Ureter (tissue), 1 donor: ENCODE results near the gene HMGCL. TPM values are rescaled to one million over a fixed set of nuclear protein-coding genes. Genes with fewer than 3 reads are reported as not detected.
A peak's percentile ranks its signal among the peaks of the same experiment; 100 is the strongest.
"Not testable (repeated sequence)": the region's sequence is repeated elsewhere in the genome, so short reads cannot be mapped to it uniquely, and the experiment has no call there.

Source experiments
- DNase-seq: peaks from one replicate; pipeline ENCODE4 v3.0.0-alpha.2; 2020; ENCODE audit warnings: low spot score
- total RNA-seq: library from RNA; stranded (reverse); gene quantifications from one replicate; pipeline ENCODE4 v1.2.4, GENCODE V29; 2023
- donor health status: DM: yes; HTN: yes; CAD: no.

HMGCL gene
- total RNA-seq, 1 donor from 2014 or later = 54.1 TPM

DNA sequence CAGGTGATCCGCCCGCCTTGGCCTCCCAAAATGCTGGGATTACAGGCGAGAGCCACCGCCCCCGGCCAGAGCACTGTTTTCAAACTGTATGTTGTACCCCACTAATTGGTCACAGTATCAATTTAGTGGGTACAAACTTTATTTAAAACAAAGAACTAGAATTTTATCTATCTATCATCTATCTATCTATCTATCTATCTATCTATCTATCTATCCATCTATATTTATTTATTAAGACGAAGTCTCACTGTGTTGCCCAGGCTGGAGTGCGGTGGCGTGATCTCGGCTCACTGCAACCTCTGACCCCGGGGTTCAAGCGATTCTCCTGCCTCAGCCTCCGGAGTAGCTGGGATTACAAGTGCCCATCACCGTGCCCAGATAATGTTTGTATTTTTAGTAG lies 1.4 kb upstream of the HMGCL start:
- not testable (repeated sequence) for DNase-seq

DNA sequence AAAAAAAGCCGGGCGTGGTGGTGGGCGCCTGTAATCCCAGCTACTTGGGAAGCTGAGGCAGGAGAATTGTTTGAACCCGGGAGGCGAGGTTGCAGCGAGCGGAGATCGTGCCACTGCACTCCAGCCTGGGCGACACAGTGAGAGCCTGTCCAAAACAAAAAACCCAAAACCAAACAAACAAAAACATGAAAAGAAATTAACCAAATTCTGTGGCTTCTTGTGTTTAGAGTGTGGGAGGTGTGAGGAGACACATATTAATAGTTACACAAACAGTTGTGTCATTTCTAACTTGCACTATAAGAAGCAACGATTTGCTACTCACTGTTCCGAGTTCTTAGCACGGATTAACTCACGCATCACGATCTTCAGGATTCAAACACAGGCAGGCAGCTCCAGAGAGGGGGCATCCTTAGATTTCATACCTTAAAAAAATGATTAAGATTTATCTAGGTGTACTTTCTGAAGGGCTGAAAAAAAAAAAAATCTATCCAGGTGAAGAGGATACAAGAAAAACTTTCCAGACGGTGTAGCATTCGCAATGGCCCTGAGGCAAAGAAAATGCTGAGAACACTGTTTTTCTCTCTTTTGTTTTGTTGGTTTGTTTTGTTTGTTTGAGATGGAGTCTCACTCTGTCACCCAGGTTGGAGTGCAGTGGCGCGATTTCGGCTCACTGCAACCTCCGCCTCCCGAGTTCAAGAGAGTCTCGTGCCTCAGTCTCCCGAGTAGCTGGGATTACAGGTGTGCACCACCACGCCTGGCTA lies 713 bp upstream of the HMGCL start:
- no peak for DNase-seq

DNA sequence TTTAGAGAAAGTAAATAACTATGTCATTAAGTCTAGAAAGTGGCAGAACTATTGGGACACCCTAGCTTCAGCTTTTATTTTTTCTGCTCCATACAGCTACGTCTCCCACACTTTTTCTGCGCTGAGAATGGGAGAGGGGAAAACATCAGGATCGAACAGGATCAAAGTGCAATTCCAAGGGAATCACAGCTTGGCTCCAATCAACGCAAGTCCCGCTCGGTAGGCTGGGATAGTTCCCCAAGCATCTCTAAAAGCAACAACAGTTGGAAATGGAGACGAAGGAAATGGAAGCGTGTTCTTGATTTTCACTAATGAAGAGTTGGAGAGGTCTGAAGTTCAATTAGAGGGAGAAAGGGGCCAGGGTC lies 536 bp downstream of the HMGCL start:
- no peak for DNase-seq

DNA sequence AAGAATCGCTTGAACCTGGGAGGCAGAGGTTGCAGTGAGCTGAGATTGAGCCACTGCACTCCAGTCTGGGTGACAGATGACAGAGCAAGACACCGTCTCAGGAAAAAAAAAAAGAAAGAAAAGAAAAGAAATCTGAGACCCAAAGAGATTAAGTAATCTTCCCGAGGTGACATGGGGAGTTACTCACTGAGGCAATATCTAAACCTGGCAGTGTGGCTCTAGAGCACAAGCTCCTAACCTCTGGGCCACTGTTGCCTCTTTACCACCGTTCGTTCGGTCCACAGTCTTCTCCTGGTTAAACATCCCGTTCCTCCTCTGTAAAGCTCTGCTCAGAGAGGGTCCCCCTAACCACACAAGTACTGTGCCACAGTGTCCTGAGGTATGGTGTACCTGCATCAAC lies 1.5 kb downstream of the HMGCL start:
- DNase-seq = no peak

DNA sequence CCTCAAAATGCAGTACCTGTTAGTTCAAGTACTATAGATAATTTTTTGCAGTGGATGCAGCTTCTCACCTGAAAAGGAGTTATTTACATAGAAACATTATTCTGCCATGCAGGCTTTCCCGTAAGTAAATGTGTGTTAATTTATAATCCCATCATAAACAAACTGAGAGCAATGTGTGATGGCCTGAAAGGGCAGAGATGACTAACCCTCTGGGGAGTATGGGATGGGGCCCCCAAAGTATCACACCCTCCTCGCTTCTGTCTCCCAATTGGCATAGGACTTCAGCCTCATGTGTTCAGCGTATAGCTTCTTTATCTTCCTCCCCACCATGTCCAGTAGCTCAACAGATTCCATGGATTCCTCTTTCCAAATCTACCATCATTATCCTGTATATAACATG lies 7.6 kb downstream of the HMGCL start:
- DNase-seq = no peak

DNA sequence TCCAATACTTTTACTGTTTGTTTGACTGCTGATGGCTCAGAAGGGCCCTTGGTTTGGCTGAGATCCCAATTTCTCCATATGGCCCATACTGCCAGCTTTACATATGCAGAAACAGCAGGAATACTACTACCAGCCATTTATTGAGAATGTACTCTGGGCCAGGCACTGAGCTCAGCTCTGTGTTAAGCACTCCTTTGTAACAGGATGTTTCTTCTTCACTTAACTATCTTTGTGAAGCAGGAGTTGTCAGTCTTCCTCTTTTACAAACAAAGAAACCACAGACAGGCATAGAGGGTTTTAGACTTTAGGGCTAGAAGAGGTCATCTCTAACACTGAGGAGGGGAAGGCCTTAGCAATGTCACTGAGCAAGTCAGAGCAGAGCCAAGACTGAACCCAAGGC lies 8.3 kb downstream of the HMGCL start:
- no peak for DNase-seq

GRCh38 chr1:23816361-23816760 lies 8.9 kb downstream of the HMGCL start:
- DNase-seq = no peak

GRCh38 chr1:23814016-23814415 lies 11.2 kb downstream of the HMGCL start:
- DNase-seq = no peak

DNA sequence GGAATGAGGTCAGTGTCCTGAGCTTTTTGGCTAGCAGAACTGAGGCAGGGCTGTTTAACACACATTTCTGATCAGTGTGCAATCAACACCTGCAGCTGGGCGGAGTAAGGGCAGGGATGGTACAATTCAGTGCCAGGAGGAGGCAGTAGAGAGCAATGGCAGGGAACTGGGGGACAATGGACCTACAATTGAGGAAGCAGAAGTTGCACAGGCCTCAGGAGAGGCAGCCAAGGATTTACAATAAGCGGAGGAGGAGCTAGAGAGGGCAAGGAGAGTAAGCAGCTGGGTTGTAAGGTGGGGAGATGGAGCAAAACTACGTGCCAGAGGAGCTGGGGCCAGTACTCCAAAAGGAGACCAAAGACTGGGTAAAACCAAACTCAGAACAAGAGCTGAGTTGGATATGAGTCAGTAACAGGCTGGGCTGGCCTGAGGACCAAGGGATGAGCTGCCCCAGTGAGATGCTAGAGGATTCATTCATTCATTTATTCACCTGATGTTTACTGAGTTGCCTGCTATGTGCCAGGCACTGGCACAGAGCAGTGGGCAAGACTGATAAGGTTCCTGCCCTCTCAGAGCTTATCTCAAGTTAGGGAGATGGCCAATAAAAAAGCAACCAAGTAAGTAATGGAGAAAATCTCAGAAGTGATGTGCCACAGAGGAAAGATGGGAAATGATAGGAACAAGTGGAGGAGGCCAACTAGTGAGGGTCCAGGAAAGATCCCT lies 14.2 kb downstream of the HMGCL start:
- no peak for DNase-seq

GRCh38 chr1:23809751-23810171 lies 15.5 kb downstream of the HMGCL start:
- DNase-seq = peak; percentile 83

- no peak for DNase-seq
These were observed 17.8 kb downstream of the HMGCL start for GRCh38 chr1:23807453-23807852.

GRCh38 chr1:23806280-23806679 lies 18.9 kb downstream of the HMGCL start:
- no peak for DNase-seq

- no peak for DNase-seq
These were observed 20.2 kb downstream of the HMGCL start for GRCh38 chr1:23805025-23805424.

DNA sequence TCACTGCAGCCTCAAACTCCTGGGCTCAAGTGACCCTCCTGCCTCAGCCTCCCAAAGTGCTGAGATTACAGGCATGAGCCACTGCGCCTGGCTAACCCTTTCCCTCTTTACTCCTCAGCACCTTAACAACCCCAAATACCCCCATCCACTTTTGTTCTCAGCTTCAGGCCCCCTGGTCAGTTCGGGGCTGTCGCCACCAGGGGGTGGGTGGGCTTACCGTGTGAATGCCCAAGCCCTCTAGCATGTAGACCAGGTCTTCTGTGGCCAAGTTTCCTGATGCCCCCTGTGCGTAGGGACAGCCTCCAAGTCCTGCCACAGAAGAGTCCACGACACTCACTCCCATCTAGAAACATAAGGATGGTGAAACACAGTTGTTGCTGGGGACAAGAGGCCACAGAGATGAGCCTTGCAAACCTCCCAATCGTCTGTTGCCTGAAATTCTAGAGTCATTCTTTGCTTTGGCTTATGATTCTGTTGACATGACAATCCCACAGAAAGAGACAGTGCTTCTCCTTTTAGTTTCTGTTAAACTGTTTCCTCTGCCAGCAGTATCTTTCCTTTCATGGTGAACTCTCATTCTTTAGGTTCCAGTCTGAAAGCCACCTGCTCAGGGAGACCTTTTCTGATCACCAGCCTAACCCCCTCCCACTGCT lies 20.9 kb downstream of the HMGCL start:
- no peak for DNase-seq

- no peak for DNase-seq
These were observed 21.6 kb downstream of the HMGCL start for GRCh38 chr1:23803674-23804073.

- DNase-seq = not testable (repeated sequence)
These were observed 22.4 kb downstream of the HMGCL start for GRCh38 chr1:23802809-23803342.

DNA sequence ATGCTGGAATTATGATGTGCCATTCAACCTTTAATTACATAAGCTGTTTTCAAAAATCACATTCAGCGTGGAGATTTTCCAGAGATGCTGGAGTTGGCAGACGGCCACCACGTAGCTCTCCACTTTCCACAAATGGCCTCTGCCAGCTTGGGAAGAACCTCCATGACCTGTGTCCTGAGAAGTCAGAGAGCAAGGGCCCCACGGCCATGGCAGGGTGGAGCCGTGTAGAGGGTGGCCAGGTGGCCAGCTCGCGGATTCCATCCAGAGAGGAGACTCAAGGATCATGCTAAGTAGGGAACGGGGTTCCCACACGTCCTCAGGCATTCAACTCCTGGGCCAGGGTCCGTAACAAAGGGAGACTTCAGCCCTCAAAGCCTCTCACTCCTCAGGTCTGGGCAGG lies 23.4 kb downstream of the HMGCL start:
- DNase-seq = no peak

DNA sequence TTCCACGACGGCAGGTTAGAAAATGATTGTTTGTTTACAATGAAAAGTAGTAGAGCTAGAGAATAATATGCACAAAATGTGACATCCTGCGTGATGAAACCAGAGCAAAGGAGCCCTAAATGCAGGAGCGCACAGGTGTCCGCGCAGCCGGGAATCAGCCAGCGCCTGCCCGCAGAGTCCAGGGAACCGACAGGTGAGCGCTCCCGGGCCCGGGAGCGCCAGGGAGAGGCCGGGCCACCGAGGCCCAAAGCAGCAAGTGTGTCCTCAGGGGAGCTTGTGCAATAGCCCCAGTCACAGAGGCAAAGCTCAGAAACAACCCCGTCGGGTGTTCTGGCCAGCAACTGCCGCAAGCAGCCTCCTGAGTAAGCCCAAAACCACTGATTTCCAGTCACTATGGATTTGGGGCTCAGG lies 23.9 kb downstream of the HMGCL start:
- DNase-seq = no peak

DNA sequence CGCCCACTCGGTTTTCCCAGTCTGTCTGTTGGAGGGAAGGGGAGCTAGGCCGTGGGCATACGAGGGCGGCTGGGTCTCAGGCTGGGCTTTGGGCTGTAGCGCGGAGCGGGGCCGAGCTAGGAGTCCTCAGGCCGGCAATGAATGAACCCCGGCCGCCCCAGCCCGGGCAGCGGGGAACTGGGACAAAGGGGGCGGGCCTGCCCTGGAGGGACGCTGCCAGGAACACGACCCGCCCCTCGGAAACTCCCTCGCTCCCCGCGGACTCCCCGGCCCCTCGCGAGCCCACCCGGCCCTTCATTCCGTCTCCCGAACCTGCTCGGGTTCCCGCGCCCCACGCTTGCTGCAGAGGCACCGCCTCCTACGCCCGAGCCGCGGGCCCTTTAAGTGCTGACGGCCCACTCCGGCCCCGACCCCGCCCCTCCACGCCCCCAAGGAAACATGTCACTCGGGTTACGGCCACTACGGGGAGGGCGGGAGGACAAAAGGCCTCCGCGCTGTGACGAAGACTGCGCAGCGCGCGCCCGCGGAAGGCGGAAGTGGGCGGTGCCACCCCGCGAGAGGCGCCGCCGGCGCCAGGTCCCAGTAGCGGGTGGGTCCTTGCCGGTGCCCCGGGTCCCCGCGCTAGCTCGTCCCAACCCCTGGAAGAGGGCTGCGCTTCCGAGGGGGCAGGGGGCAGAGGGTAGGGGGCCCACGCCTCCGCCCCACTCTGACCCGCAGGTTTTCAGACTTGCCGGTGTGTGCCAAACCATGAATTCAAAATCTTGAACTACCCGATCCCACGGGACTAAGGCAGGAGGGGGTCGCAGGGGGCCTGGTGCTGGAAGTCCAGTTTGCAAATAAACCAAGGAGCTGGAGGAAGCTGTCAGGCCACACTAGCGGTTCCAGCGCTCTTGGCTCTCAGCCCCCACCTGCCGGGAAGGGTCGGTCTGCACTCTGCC lies 24.6 kb downstream of the HMGCL start, which contains the start of gene GALE:
Gene GALE, minus strand, starts transcription at position 355 of the 938 bp plus-strand sequence. CDS start 1,747 bp downstream, outside the sequence.
- peak; percentile 98 for DNase-seq

GRCh38 chr1:23799570-23800399 lies 25.4 kb downstream of the HMGCL start:
- peak; percentile 91 for DNase-seq

DNA sequence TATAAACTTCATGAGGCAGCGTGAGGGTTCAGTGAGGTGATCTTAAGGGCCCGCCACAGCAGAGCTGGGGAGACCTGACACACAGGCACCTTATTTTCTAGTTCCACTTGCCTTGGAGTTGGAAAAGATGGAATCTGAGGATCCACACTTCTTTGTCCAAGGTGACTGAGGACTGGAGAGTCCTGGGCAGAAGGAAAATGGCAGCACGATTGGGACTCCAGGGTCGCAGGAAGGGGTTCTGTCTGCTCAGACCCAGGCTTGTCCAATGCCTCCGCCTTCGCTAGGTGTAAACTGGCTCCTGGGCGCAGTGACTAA lies 26.0 kb downstream of the HMGCL start:
- no peak for DNase-seq
